Bladder microvascular endothelial cell (primary cell): Measurements from ENCODE around the gene TCEAL6. TPM values are rescaled to one million over a fixed set of nuclear protein-coding genes. Genes with fewer than 3 reads are reported as not detected.

Experiments used
- total RNA-seq: library from RNA; depleted of rRNA; stranded (reverse); fragments of >200 nt; gene quantifications from 2 replicates; pipeline ENCODE4 v1.2.3, GENCODE V29; 2014

TCEAL6 gene
- not detected in 2 replicates for total RNA-seq

DNA sequence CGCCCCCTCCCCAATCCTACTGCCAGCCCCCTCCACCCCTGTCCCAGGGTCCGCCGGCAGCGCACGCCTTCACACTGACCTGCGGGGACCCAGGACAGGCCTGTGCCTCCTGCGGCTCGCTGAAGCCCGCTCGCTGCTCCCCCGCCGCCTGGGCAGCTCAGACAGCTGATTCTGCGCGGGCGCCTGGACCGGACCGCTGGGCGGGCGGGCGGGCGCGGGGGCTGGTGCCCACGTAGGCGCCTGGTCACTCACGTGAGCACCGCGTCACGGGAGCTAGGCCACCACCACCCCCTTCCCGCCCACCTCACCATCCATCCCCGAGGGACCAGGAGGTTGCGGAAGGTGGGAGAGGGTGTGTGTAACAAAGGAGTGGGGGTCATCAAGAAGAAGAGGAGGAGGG, at the start of gene TCEAL6:
Gene TCEAL6 (minus strand): TSS at position 208 of the 400 bp plus-strand sequence.

DNA sequence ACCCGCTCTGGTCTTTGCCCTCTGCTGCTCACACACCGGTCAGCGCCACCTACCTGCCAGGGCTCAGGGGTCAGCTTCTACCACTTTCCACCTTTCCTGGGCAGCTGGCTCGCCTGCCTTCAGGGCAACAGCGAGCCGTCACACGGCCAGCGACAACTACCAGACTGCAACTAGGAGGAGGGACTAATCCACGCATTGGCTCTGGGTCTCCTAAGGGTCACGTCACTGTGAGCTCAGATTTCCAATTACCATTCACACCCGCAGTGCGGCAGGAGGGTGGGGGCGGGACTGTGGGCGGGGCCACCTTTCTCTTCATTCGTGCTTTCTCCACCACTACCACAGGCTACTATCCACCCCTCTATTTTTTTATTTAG, 13.5 kb upstream of the TCEAL6 start, which contains the start of gene BEX5:
Gene BEX5 (minus strand): TSS at position 172 of the 374 bp plus-strand sequence. CDS start 1,712 bp downstream, outside the sequence.

DNA sequence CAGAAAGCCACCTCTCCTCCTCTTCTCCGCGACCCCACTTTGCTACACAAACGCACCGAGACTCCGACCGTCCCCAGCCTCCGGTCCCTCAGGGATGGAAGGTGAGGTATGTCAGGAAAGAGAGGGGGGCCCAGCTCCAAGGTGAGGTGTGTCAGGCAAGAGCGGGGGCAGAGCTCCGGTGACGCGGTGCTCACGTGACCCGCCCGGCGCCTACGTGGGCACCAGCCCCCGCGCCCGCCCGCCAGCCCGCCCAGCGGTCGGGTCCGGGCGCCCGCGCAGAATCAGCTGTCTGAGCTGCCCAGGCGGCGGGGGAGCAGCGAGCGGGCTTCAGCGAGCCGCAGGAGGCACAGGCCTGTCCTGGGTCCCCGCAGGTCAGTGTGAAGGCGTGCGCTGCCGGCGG, 16.8 kb downstream of the TCEAL6 start, which contains the start of gene TCEAL2:
Gene TCEAL2 (plus strand): TSS at position 244 of the 400 bp plus-strand sequence. CDS start 1,152 bp downstream, outside the sequence.

Other genes starting within 250 kb of the TCEAL6 start
- 0.81 and 2.5 TPM in 2 replicates for gene ZMAT1, start 210.5 kb downstream of the TCEAL6 start, total RNA-seq
- not detected in 2 replicates for gene TCEAL2, start 16.8 kb downstream of the TCEAL6 start, total RNA-seq
- gene BEX5, start 13.5 kb upstream of the TCEAL6 start, total RNA-seq, result 0.16 TPM in 1 of 2 replicates, not detected in the other
- not detected in 2 replicates for gene TCP11X1, start 72.8 kb upstream of the TCEAL6 start, total RNA-seq
- not detected in 2 replicates for gene NXF2, start 104.7 kb upstream of the TCEAL6 start, total RNA-seq